D721Med (cell line): ENCODE measurements around the gene MACROH2A1.

Experiments
- DNase-seq: peaks from one replicate; pipeline ENCODE4 v3.0.0; 2011; ENCODE audit warnings: low spot score; ENCODE audit not compliant: insufficient read length
- FAIRE-seq: peaks from 2 replicates; lab custom pipeline; 2011; peaks lifted over from hg19 to GRCh38; lab: Jason Lieb, UNC
- CTCF ChIP-seq: IDR thresholded peaks from 2 replicates; pipeline ENCODE4 v1.5.1; 2012; ENCODE audit warnings: mild to moderate bottlenecking, control low read depth; ENCODE audit not compliant: insufficient read depth; ENCODE audit errors: missing control alignments

The MACROH2A1 gene

GRCh38 chr5:135324897-135325650 lies 74.0 kb downstream of the MACROH2A1 start:
- no peak for FAIRE-seq

GRCh38 chr5:135324160-135324559 lies 74.9 kb downstream of the MACROH2A1 start:
- FAIRE-seq (no peak), DNase-seq (no peak)
- no peak for TF ChIP-seq CTCF

More at GRCh38 chr5:135324897-135325650, 74.0 kb downstream of the MACROH2A1 start:
- DNase-seq = no peak
- no peak for TF ChIP-seq CTCF

GRCh38 chr5:135323701-135324132 lies 75.3 kb downstream of the MACROH2A1 start:
- no peak for FAIRE-seq
- DNase-seq = no peak
- TF ChIP-seq CTCF = no peak

GRCh38 chr5:135323227-135323626 lies 75.8 kb downstream of the MACROH2A1 start:
- no peak for TF ChIP-seq CTCF
- DNase-seq (no peak), FAIRE-seq (no peak)

GRCh38 chr5:135322744-135323143 lies 76.3 kb downstream of the MACROH2A1 start:
- DNase-seq (no peak), FAIRE-seq (no peak)
- no peak for TF ChIP-seq CTCF

- DNase-seq (no peak), FAIRE-seq (no peak)
- no peak for TF ChIP-seq CTCF
Measured at GRCh38 chr5:135322271-135322670, 76.8 kb downstream of the MACROH2A1 start.

- FAIRE-seq (no peak), DNase-seq (no peak)
- no peak for TF ChIP-seq CTCF
Measured at GRCh38 chr5:135320718-135321484, 78.1 kb downstream of the MACROH2A1 start.
